ENCODE data around the gene PABPN1.
"Not testable (repeated sequence)": the region's sequence is repeated elsewhere in the genome, so short reads cannot be mapped to it uniquely, and the experiment has no call there.

The PABPN1 gene, protein sequence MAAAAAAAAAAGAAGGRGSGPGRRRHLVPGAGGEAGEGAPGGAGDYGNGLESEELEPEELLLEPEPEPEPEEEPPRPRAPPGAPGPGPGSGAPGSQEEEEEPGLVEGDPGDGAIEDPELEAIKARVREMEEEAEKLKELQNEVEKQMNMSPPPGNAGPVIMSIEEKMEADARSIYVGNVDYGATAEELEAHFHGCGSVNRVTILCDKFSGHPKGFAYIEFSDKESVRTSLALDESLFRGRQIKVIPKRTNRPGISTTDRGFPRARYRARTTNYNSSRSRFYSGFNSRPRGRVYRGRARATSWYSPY

DNA sequence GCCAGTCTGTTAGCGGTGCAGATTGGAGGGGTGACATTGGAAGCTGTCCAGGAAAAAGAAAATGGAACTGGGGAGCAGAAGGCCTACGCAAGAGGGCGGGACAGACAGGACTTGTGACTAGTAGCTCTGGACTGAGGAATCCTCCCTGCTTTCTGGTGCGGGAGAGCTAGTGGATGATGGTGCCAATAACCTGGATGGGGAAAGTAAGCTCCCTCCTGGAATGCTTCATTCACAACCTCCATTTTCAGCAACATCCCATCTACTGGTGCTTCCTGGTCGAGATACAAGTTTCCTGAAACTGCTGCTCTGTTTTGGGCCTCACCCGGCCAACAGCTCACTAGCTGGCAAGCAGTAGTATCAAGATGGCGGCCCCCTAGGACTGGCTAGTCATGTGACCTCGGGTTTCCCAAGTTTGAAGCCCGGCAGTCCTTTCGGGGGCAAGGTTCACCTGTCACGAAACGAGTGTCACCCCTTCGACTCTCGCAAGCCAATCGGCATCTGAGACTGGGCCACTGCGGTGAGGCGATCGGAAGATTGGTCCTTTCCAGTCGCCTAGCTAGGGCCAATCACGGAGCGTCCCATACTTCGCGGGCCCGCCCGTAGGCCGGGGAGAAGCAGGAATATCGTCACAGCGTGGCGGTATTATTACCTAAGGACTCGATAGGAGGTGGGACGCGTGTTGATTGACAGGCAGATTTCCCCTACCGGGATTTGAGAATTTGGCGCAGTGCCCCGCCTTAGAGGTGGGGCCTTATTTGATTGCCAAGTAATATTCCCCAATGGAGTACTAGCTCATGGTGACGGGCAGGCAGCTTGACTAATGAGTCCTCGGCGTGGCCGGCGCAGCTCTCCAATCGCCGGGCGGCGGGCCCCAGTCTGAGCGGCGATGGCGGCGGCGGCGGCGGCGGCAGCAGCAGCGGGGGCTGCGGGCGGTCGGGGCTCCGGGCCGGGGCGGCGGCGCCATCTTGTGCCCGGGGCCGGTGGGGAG lies at the start of gene PABPN1:
Gene PABPN1 (plus strand): TSS at position 874 of the 988 bp plus-strand sequence. CDS start 13 bp downstream, at position 887.
- DNase-seq (ENCODE audit: insufficient read length, low spot score) (peak; percentile 96), FAIRE-seq (peak; percentile 93)

- no peak for FAIRE-seq
Observed at GRCh38 chr14:23275412-23275811, 45.8 kb upstream of the PABPN1 start.

GRCh38 chr14:23277189-23277588 lies 44.1 kb upstream of the PABPN1 start:
- FAIRE-seq (no peak), DNase-seq (ENCODE audit: insufficient read length, low spot score) (no peak)

More at GRCh38 chr14:23275412-23275811, 45.8 kb upstream of the PABPN1 start:
- no peak for DNase-seq (ENCODE audit: insufficient read length, low spot score)

DNA sequence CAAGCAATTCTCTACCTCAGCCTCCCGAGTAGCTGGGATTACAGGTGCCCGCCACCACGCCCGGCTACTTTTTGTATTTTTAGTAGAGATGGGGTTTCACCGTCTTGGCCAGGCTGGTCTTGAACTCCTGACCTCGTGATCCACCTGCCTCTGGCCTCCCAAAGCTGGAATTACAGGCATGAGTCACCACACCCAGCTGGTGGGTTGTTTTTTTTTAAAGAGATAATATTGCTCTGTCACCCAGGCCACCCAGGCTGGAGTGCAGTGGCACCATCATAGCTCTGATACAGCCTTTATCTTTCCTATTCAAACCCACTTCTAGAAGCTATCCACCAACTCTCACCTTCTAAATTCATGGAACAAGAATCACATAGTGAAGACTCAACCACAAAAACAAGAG lies 43.3 kb upstream of the PABPN1 start:
- DNase-seq (ENCODE audit: insufficient read length, low spot score); FAIRE-seq: not testable (repeated sequence)

GRCh38 chr14:23281247-23281646 lies 40.0 kb upstream of the PABPN1 start:
- FAIRE-seq = no peak

GRCh38 chr14:23284654-23285529 lies 36.4 kb upstream of the PABPN1 start:
- FAIRE-seq (peak; percentile 82), DNase-seq (ENCODE audit: insufficient read length, low spot score) (no peak)

More at GRCh38 chr14:23281247-23281646, 40.0 kb upstream of the PABPN1 start:
- DNase-seq (ENCODE audit: insufficient read length, low spot score) = no peak

- DNase-seq (ENCODE audit: insufficient read length, low spot score) (no peak), FAIRE-seq (no peak)
Observed at GRCh38 chr14:23285530-23286019, 35.7 kb upstream of the PABPN1 start.

DNA sequence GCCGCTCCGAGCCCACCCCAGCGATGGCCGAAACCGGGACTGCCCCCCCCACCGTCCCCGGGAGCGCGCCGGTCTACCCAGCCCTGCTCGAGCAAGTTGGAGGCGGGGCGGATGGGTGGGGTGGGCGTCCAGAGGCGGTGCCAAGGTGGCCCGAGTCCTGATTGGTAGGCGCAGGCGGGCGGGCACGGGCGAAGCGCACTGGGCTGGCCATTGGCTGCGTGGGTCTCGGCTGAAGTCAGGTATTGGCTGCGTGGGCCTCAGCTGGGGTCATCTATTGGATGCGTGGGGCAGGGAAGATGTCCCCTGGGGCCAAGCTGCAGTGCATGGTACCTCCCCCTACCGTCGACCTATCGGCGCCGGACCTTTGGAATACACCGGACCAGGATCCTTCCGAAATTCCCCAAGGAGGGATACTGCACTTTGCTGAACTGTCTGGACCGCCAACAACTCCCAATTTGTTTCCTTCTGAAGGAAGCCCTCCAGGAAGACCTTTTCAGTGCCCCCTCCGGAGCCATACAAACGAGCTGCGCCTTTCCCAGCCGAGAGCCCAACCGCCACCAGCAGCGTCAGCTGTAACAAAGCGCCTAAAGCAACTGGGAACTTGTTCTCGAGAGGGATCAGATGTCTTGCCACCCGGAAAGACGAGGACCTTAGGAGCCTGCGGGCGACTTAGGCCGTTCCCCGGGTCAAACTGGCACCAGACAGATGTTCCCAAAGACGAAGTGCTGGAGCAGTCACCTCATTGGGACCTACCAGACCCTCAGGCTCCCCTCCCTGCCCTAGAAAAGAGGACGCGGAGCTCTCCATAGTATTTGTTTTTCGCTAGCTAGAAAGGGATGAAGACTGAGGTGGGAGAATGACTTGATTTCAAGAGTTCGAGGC lies 35.0 kb upstream of the PABPN1 start, which contains the start of gene HOMEZ:
Gene HOMEZ (minus strand): TSS at position 113 of the 882 bp plus-strand sequence. CDS start 180 bp downstream, outside the sequence.
- peak; percentile 95 for DNase-seq (ENCODE audit: insufficient read length, low spot score)
- peak; percentile 97 for FAIRE-seq

GRCh38 chr14:23286902-23287479 lies 34.3 kb upstream of the PABPN1 start:
- no peak for DNase-seq (ENCODE audit: insufficient read length, low spot score)
- peak; percentile 70 for FAIRE-seq

- DNase-seq (ENCODE audit: insufficient read length, low spot score) (no peak), FAIRE-seq (peak; percentile 83)
Observed at GRCh38 chr14:23294734-23295561, 26.3 kb upstream of the PABPN1 start.

DNA sequence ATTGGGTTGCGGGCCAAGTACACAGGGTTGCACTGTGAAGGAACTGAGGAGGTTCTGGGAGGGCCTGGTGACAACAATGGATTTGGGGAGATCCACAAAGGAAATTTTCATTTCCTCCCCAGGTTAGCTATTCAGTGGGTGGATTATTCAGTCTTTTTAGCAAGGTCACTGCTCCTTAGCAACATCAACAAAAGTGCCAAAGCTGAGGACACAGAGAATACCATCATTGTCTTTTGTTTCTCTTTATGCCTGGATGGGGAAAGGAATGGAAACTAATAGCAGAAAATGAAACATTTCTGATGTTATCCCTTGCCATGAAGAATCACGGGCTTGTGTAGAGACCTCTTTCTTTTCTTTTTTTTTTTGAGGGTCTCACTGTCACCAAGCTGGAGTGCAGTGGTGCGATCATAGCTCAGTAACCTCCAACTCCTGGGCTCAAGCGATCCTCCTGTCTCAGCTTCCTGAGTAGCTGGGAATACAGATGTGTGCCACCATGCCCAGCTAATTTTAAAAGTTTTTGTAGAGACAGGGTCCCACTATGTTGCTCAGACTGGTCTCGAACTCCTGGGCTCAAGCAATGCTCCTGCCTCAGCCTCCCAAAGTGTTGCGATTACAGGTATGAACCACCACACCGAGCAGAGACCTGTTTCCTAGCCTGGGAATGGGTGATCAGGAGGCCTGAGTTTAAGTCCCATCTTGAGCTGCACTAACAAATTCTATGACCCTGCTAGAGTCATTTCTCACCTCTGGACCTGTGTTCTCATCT lies 25.1 kb upstream of the PABPN1 start:
- DNase-seq (ENCODE audit: insufficient read length, low spot score) (no peak), FAIRE-seq (no peak)

DNA sequence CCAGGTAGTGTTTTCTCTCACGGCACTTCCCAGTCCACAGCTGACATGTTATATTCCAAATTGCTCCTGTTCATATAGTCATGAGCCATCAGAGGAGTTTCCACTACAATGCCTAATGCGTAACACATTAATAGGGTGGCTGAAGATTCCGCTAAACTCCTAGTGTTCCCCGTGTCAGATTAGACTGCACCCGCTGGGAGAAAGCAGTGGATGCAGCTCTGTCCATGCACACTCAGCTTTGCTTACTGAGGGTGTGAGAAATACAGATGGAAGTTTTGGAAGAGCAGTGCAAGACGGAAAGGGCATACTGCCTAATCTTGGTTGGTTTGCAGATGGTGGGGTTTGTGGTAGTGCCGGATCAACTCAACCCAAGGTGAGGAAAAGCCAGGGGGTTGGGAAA lies 24.2 kb upstream of the PABPN1 start:
- no peak for FAIRE-seq
- no peak for DNase-seq (ENCODE audit: insufficient read length, low spot score)

DNA sequence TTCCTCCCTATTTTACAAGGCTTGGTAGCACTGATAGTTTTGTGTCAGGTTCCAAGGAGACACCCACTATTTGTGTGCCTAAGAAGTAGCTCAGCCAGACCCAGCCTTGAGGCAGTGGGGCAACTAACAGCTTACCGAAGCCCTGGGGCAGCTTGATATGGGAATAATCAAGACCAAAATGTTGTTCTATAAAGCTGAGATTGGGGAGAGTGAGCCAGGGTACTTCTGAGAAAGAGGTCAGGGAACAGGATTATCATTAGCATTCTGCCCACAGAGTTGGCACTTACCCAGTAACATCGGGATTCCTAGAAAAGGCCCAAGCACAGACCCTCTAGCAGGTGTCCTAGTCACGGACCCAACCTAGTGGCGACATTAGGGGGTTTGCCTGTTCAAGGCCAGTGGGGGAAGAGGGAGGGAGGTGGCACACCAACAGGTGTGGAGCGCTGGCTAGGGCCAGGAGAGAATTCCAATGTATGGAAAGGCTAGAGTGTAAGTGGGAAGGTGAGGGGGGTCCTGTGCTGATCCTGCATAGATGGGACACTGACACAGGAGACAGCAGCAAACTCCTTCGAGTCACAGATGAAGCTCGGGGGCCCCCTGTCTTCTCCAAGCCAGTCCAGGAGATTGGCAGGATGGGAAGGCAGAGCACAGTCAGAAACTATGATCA lies 23.5 kb upstream of the PABPN1 start:
- FAIRE-seq (no peak), DNase-seq (ENCODE audit: insufficient read length, low spot score) (no peak)

DNA sequence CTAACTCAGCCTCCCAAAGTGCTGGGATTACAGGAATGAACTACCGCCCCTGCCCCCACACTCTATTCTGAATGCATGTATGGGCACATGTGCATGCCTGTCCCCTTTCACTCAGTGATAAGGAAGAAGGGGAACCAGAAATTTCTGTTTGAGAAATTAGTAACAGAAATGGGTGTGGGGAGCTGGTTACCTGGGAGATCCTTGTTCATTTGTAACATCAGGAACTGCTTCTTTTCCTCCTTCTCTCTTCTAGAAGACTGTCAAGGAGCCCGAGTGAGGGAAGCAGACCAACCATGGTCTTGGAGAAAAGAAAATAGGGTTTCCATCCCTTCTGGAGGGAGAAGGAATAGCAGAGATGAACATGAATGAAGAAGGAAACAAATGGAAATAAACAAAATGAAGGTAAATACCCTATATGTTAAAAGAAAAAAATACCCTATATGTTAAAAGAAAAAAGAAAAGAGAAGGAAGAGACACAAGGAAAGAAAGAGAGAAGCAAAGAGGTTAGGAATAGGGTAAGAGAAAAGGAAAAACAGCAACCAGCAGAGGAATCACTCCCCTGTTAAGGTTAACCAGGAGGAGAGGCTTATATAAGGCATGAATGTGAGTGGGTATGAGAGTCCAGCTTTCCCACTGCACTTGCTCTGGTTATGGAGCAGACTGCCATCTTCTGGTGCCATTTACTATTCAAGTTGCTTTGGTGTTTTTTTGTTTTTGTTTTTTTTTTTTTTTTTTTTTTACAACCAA lies 21.9 kb upstream of the PABPN1 start:
- DNase-seq (ENCODE audit: insufficient read length, low spot score) = no peak
- FAIRE-seq = no peak

GRCh38 chr14:23299986-23300686 lies 21.1 kb upstream of the PABPN1 start:
- no peak for FAIRE-seq
- DNase-seq (ENCODE audit: insufficient read length, low spot score) = no peak
